CD14-positive monocyte (primary cell): Measurements from ENCODE around the gene SLC9A4. TPM values are rescaled to one million over a fixed set of nuclear protein-coding genes. Genes with fewer than 3 reads are reported as not detected.

Experiments
- DNase-seq, 3 donors: peaks; one replicate each; pipeline ENCODE4 v3.0.0-alpha.2; 2011 to 2022
- H2AFZ ChIP-seq: 2 replicates; pipeline ENCODE4 v1.6.0; 2012; ENCODE audit warnings: mild to moderate bottlenecking, low read depth, low read length, inconsistent platforms; ENCODE audit not compliant: insufficient read depth, poor library complexity, severe bottlenecking
- H3K27ac ChIP-seq, 2 donors: 1 replicate in 1 of 2; 2 replicates in 1 of 2; pipeline ENCODE4 v1.5.1; 2012 to 2013; ENCODE audit warnings: low read length in 2 of 2, control low read depth in 1 of 2, inconsistent platforms in 1 of 2, low read depth in 1 of 2, mild to moderate bottlenecking in 1 of 2
- H3K27me3 ChIP-seq, 2 donors: one replicate each; pipeline versions ENCODE4 v1.6.0 to v1.6.1; 2011 to 2013; ENCODE audit warnings: low read length in 2 of 2; ENCODE audit not compliant: control insufficient read depth in 2 of 2, insufficient read depth in 2 of 2
- H3K36me3 ChIP-seq, 2 donors: replicated peaks in 1 of 2; 1 replicate in 1 of 2; 2 replicates in 1 of 2; pipeline versions ENCODE4 v1.5.1 to v1.6.1; 2012 to 2013; ENCODE audit warnings: low read length in 2 of 2, control low read depth in 1 of 2, inconsistent platforms in 1 of 2, mild to moderate bottlenecking in 1 of 2; ENCODE audit not compliant: insufficient read depth in 2 of 2, control insufficient read depth in 1 of 2
- H3K4me1 ChIP-seq, 2 donors: 1 replicate in 1 of 2; 2 replicates in 1 of 2; pipeline versions ENCODE4 v1.5.1 to v1.6.1; 2012 to 2013; ENCODE audit warnings: low read length in 2 of 2, control low read depth in 1 of 2, inconsistent platforms in 1 of 2, mild to moderate bottlenecking in 1 of 2, moderate library complexity in 1 of 2; ENCODE audit not compliant: insufficient read depth in 2 of 2, control insufficient read depth in 1 of 2
- H3K4me2 ChIP-seq: replicated peaks from 2 replicates; pipeline ENCODE3; 2012; ENCODE audit warnings: low read length, moderate library complexity, mild to moderate bottlenecking; ENCODE audit not compliant: poor library complexity, severe bottlenecking; ENCODE audit errors: extremely low read depth
- H3K4me3 ChIP-seq, 3 experiments: fragments of 200-600 bp in 1 of 3; sonication (generic) in 1 of 3; replicated peaks in 1 of 3; 1 replicate in 2 of 3; 2 replicates in 1 of 3; pipeline ENCODE4 v1.5.1; 2011 to 2013; ENCODE audit warnings: low read length in 3 of 3, mild to moderate bottlenecking in 3 of 3, control low read depth in 2 of 3, low read depth in 2 of 3, inconsistent platforms in 1 of 3, moderate library complexity in 1 of 3
- H3K79me2 ChIP-seq: 2 replicates; pipeline ENCODE4 v1.6.0; 2012; ENCODE audit warnings: mild to moderate bottlenecking, control low read depth, inconsistent platforms, low read length, moderate library complexity; ENCODE audit not compliant: insufficient read depth
- H3K9ac ChIP-seq: 2 replicates; pipeline ENCODE4 v1.6.0; 2017; ENCODE audit warnings: low read length, mild to moderate bottlenecking; ENCODE audit not compliant: insufficient read depth, poor library complexity, severe bottlenecking
- H3K9me3 ChIP-seq, 2 donors: replicated peaks in 1 of 2; 1 replicate in 1 of 2; 2 replicates in 1 of 2; pipeline versions ENCODE4 v1.5.1 to v1.6.1; 2012 to 2013; ENCODE audit warnings: low read length in 2 of 2, control low read depth in 1 of 2; ENCODE audit not compliant: control insufficient read depth in 1 of 2, insufficient read depth in 1 of 2
- H4K20me1 ChIP-seq: 2 replicates; pipeline ENCODE4 v1.6.0; 2012; ENCODE audit warnings: mild to moderate bottlenecking, low read length, control low read depth, moderate library complexity; ENCODE audit not compliant: insufficient read depth
- H3K27ac Mint-ChIP-seq, 7 donors: one replicate each; pipeline ENCODE4 v1.8.0; 2020; ENCODE audit warnings: mild to moderate bottlenecking in 7 of 7, mixed read lengths in 7 of 7, moderate library complexity in 6 of 7, inconsistent platforms in 2 of 7
- H3K27me3 Mint-ChIP-seq, 3 donors: one replicate each; pipeline ENCODE4 v1.8.0; 2021 to 2022; ENCODE audit warnings: low read depth in 3 of 3, mild to moderate bottlenecking in 3 of 3, mixed read lengths in 3 of 3, moderate library complexity in 3 of 3, inconsistent platforms in 1 of 3
- H3K36me3 Mint-ChIP-seq, 2 donors: one replicate each; pipeline ENCODE4 v1.8.0; 2020; ENCODE audit warnings: mixed read lengths in 2 of 2, inconsistent platforms in 1 of 2, mild to moderate bottlenecking in 1 of 2
- H3K4me1 Mint-ChIP-seq: one replicate; pipeline ENCODE4 v1.8.0; 2020; ENCODE audit warnings: mild to moderate bottlenecking, mixed read lengths
- H3K4me3 Mint-ChIP-seq, 2 donors: one replicate each; pipeline ENCODE4 v1.8.0; 2020; ENCODE audit warnings: mild to moderate bottlenecking in 2 of 2, mixed read lengths in 2 of 2, moderate library complexity in 1 of 2
- H3K9me3 Mint-ChIP-seq, 7 donors: one replicate each; pipeline ENCODE4 v1.8.0; 2020 to 2022; ENCODE audit warnings: mixed read lengths in 7 of 7, mild to moderate bottlenecking in 6 of 7, moderate library complexity in 6 of 7, inconsistent platforms in 2 of 7
- WGBS: methylation state at CpG from one replicate; pipeline ENCODE4 v1.1.5; 2013; ENCODE audit warnings: missing lambda C conversion rate; ENCODE audit not compliant: insufficient coverage; 5-methylcytosine and 5-hydroxymethylcytosine counted together
- intact Hi-C, 2 donors: fragments of 100-400 bp; cut with micrococcal nuclease; formaldehyde crosslinking; loops; one replicate each; pipeline versions ENCODE4 v1.15.0 to v1.15.1; 2023
- polyA plus RNA-seq, 3 donors: library from polyadenylated mRNA; depleted of rRNA in 1 of 3; unstranded in 2 of 3; stranded (reverse) in 1 of 3; fragments of 300-500 nt in 2 of 3; fragments of >200 nt in 1 of 3; fragmentation: Illumina TruSeq in 2 of 3; gene quantifications; 1 replicate in 2 of 3; 2 replicates in 1 of 3; pipeline ENCODE4 v1.2.3, GENCODE V29; 2012 to 2021
- TF ChIP-seq, protein P1 (sequence below): fragments of 200-600 bp; IDR thresholded peaks from one replicate; pipeline ENCODE4 v1.8.0; 2022; ENCODE audit warnings: antibody characterized with exemption, mild to moderate bottlenecking

Gene SLC9A4
- polyA plus RNA-seq, 3 donors, result not detected

DNA sequence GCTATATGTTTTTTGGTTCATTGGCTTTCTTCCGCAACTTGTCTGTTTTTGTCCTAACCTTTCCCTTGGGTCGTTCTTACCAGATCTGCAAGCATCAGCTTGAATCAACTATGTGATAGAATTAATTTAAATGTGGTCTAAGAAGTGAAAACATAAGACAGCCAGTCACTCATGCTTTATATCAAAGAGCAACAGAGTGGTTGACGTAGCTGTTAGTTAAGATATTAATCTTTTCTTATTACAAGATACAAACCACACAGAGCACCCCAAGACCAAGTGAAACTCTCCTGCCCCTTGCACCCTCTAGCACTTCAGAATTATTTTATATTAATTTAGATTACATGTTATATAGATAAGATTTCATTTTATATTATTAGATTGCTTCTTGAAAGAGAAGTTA, 34.9 kb upstream of the SLC9A4 start:
- Mint-ChIP-seq H3K27me3 (no peaks in the 10 kb centered on the region), H3K9me3 (no peaks in the 10 kb centered on the region), H3K4me3 (no peak overlapping the region), H3K36me3 (no peaks in the 10 kb centered on the region), H3K27ac (no peak overlapping the region), H3K4me1 (peaks cover 20% of the 10 kb centered on the region)
- WGBS, result no CpG with 5 or more reads among the region's 3 CpGs
- no peak overlapping the region for H3K9ac ChIP-seq
- no peaks in the 10 kb centered on the region for H3K79me2 ChIP-seq
- no peak overlapping the region for H3K4me3 ChIP-seq
- no peaks in the 10 kb centered on the region for H3K9me3 ChIP-seq
- intact Hi-C loops, result no loop called here
- H3K36me3 ChIP-seq, result no peaks in the 10 kb centered on the region
- H2AFZ ChIP-seq, result no peak overlapping the region
- no peaks in the 10 kb centered on the region for H4K20me1 ChIP-seq
- no peak overlapping the region for H3K27ac ChIP-seq
- H3K4me2 ChIP-seq, result no peak overlapping the region
- DNase-seq, result no peak
- TF ChIP-seq, protein P1, sequence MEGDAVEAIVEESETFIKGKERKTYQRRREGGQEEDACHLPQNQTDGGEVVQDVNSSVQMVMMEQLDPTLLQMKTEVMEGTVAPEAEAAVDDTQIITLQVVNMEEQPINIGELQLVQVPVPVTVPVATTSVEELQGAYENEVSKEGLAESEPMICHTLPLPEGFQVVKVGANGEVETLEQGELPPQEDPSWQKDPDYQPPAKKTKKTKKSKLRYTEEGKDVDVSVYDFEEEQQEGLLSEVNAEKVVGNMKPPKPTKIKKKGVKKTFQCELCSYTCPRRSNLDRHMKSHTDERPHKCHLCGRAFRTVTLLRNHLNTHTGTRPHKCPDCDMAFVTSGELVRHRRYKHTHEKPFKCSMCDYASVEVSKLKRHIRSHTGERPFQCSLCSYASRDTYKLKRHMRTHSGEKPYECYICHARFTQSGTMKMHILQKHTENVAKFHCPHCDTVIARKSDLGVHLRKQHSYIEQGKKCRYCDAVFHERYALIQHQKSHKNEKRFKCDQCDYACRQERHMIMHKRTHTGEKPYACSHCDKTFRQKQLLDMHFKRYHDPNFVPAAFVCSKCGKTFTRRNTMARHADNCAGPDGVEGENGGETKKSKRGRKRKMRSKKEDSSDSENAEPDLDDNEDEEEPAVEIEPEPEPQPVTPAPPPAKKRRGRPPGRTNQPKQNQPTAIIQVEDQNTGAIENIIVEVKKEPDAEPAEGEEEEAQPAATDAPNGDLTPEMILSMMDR, result no peak
- H3K4me1 ChIP-seq, result peaks cover 15 to 16% of the 10 kb centered on the region in 2 donors
- no peaks in the 10 kb centered on the region for H3K27me3 ChIP-seq

DNA sequence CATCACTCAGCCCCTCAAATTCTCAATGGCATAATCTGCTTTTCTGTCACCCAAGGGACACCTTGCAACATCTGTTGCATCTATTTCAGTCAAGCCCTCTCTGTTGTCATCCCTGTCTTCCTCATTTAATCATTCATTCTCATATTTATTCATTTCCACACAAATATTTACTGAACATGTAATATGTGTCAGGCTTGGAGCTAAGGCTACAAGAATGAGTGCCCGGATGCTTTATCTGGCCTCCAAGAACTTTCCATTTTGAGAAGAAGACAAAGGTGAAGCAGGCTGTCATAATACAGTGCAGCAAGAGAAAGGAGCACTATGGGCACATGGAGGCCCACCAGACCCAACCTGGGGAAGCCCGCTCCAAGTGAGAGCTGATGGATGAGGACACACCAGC, 34.4 kb upstream of the SLC9A4 start:
- H3K27ac Mint-ChIP-seq, result no peak overlapping the region
- no peaks in the 10 kb centered on the region for H3K27me3 Mint-ChIP-seq
- peaks cover 21% of the 10 kb centered on the region for H3K4me1 Mint-ChIP-seq
- H3K4me1 ChIP-seq, result peaks cover 16 to 18% of the 10 kb centered on the region in 2 donors
- no peak overlapping the region for H2AFZ ChIP-seq
- 100% methylated on average over 2 of the region's 2 CpGs for WGBS
- TF ChIP-seq, protein P1, result no peak
- H3K36me3 ChIP-seq, result no peaks in the 10 kb centered on the region
- H3K4me3 Mint-ChIP-seq, result no peak overlapping the region
- H3K9me3 ChIP-seq, result no peaks in the 10 kb centered on the region
- no peaks in the 10 kb centered on the region for H3K9me3 Mint-ChIP-seq
- DNase-seq, result peak in 1 of 3 donors; percentile 8
- H3K79me2 ChIP-seq, result no peaks in the 10 kb centered on the region
- H4K20me1 ChIP-seq, result no peaks in the 10 kb centered on the region
- H3K36me3 Mint-ChIP-seq, result no peaks in the 10 kb centered on the region
- no peak overlapping the region for H3K27ac ChIP-seq
- H3K9ac ChIP-seq, result no peak overlapping the region
- no peaks in the 10 kb centered on the region for H3K27me3 ChIP-seq
- H3K4me2 ChIP-seq, result no peak overlapping the region
- H3K4me3 ChIP-seq, result no peak overlapping the region
- intact Hi-C loops, result no loop called here
